NCI-H1105 (cell line): ENCODE results near the gene ADGB.
"Not testable (repeated sequence)": the region's sequence is repeated elsewhere in the genome, so short reads cannot be mapped to it uniquely, and the experiment has no call there.

ENCODE experiments used
- DNase-seq: peaks from one replicate; lab custom pipeline; 2025; lab: John Stamatoyannopoulos, UW

Gene ADGB

GRCh38 chr6:146768722-146769121 is 169.9 kb downstream of the ADGB start:
- DNase-seq, result no peak

GRCh38 chr6:146770275-146770964 is 171.6 kb downstream of the ADGB start:
- DNase-seq, result no peak

- DNase-seq, result no peak
Measured at GRCh38 chr6:146770965-146771735, 172.4 kb downstream of the ADGB start.

- DNase-seq, result no peak
Measured at GRCh38 chr6:146775220-146775619, 176.4 kb downstream of the ADGB start.

GRCh38 chr6:146781836-146782235 is 183.1 kb downstream of the ADGB start:
- DNase-seq, result no peak

GRCh38 chr6:146785001-146785585 is 186.3 kb downstream of the ADGB start:
- peak; percentile 69 for DNase-seq

- no peak for DNase-seq
Measured at GRCh38 chr6:146787876-146788508, 189.2 kb downstream of the ADGB start.

GRCh38 chr6:146790561-146791091 is 191.9 kb downstream of the ADGB start:
- DNase-seq, result no peak

GRCh38 chr6:146791930-146792329 is 193.2 kb downstream of the ADGB start:
- no peak for DNase-seq

- DNase-seq, result not testable (repeated sequence)
Measured at GRCh38 chr6:146793218-146793617, 194.4 kb downstream of the ADGB start.

- no peak for DNase-seq
Measured at GRCh38 chr6:146795479-146796133, 196.8 kb downstream of the ADGB start.

GRCh38 chr6:146803167-146803566 is 204.4 kb downstream of the ADGB start:
- not testable (repeated sequence) for DNase-seq

- DNase-seq, result no peak
Measured at GRCh38 chr6:146803601-146804000, 204.8 kb downstream of the ADGB start.

- DNase-seq, result no peak
Measured at GRCh38 chr6:146805546-146806325, 207.0 kb downstream of the ADGB start.

- not testable (repeated sequence) for DNase-seq
Measured at GRCh38 chr6:146809014-146809413, 210.2 kb downstream of the ADGB start.

GRCh38 chr6:146812811-146813321 is 214.1 kb downstream of the ADGB start:
- not testable (repeated sequence) for DNase-seq

- DNase-seq, result no peak
Measured at GRCh38 chr6:146813554-146813953, 214.8 kb downstream of the ADGB start.

GRCh38 chr6:146814148-146814750 is 215.5 kb downstream of the ADGB start:
- DNase-seq, result no peak

- DNase-seq, result not testable (repeated sequence)
Measured at GRCh38 chr6:146815511-146816462, 217.0 kb downstream of the ADGB start.
